Uterus (tissue), 2 donors: Measurements from ENCODE around the gene GOLGA5.

Experiments used
- CTCF ChIP-seq, 4 experiments: fragments of 200-600 bp in 2 of 4; fragments of 450-650 bp in 2 of 4; sonication (generic) in 2 of 4; IDR thresholded peaks; one replicate each; pipeline ENCODE4 v1.5.1; 2016 to 2019; ENCODE audit warnings: antibody characterized with exemption in 4 of 4, mild to moderate bottlenecking in 2 of 4, moderate library complexity in 1 of 4
- POLR2A ChIP-seq, 2 donors: fragments of 450-650 bp; IDR thresholded peaks; one replicate each; pipeline ENCODE4 v1.6.1; 2016; ENCODE audit warnings: antibody characterized with exemption in 2 of 2, mild to moderate bottlenecking in 1 of 2, moderate library complexity in 1 of 2

- TF ChIP-seq CTCF (IDR thresholded peaks at IDR 0.05) (no peak), POLR2A (IDR thresholded peaks at IDR 0.05) (no peak)
Measured at GRCh38 chr14:92753250-92753649, 40.9 kb upstream of the GOLGA5 start.
